ENCODE data around the gene NDUFA13. TPM values are rescaled to one million over a fixed set of nuclear protein-coding genes. Genes with fewer than 3 reads are reported as not detected.

The NDUFA13 gene
- total RNA-seq, 1 experiment from 2014 or later: 203 TPM

- TF ChIP-seq, protein P1, sequence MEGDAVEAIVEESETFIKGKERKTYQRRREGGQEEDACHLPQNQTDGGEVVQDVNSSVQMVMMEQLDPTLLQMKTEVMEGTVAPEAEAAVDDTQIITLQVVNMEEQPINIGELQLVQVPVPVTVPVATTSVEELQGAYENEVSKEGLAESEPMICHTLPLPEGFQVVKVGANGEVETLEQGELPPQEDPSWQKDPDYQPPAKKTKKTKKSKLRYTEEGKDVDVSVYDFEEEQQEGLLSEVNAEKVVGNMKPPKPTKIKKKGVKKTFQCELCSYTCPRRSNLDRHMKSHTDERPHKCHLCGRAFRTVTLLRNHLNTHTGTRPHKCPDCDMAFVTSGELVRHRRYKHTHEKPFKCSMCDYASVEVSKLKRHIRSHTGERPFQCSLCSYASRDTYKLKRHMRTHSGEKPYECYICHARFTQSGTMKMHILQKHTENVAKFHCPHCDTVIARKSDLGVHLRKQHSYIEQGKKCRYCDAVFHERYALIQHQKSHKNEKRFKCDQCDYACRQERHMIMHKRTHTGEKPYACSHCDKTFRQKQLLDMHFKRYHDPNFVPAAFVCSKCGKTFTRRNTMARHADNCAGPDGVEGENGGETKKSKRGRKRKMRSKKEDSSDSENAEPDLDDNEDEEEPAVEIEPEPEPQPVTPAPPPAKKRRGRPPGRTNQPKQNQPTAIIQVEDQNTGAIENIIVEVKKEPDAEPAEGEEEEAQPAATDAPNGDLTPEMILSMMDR (conservative IDR thresholded peaks at IDR 0.05): no peak
- no peak for TF ChIP-seq EZH2 (IDR thresholded peaks at IDR 0.05; ENCODE audit: low read depth)
- no peak overlapping the region for H3K4me2 ChIP-seq
- POLR2A ChIA-PET (ENCODE audit: unreplicated experiment): no interaction called here
- BruUV-seq (replicated peaks): no TSS peak
- H3K9me2 ChIP-seq (ENCODE audit: insufficient read depth): no peaks in the 10 kb centered on the region
- H3K4me1 ChIP-seq (replicated peaks; ENCODE audit: insufficient read depth): peaks cover 10% of the 10 kb centered on the region
- no peaks in the 10 kb centered on the region for H3K27me3 ChIP-seq (ENCODE audit: insufficient read depth, low read depth)
- H3K79me2 ChIP-seq (ENCODE audit: low read depth): no peaks in the 10 kb centered on the region
- H3K4me3 ChIP-seq: no peak overlapping the region
- no peak for DNase-seq
- H3K9me3 ChIP-seq (ENCODE audit: insufficient read depth, low read depth): no peaks in the 10 kb centered on the region
- no peaks in the 10 kb centered on the region for H4K20me1 ChIP-seq (ENCODE audit: insufficient read depth)
- intact Hi-C loops (cut with micrococcal nuclease; ENCODE audit: unreplicated experiment): no loop called here
- peaks cover 11% of the 10 kb centered on the region for H3F3A ChIP-seq (ENCODE audit: insufficient read depth, low read depth)
- no peaks in the 10 kb centered on the region for H3K36me3 ChIP-seq (ENCODE audit: low read depth)
- no peak overlapping the region for H2AFZ ChIP-seq
- CTCF ChIA-PET: no interaction called here
- H3K27ac ChIP-seq: no peak overlapping the region
These were observed 50.3 kb downstream of the NDUFA13 start for GRCh38 chr19:19566306-19566705.

- no peak overlapping the region for H3K4me2 ChIP-seq
- H3K4me3 ChIP-seq: no peak overlapping the region
- CTCF ChIA-PET: no interaction called here
- no peak overlapping the region for H2AFZ ChIP-seq
- no peaks in the 10 kb centered on the region for H4K20me1 ChIP-seq (ENCODE audit: insufficient read depth)
- no peak for TF ChIP-seq EZH2 (IDR thresholded peaks at IDR 0.05; ENCODE audit: low read depth)
- TF ChIP-seq, protein P1 (conservative IDR thresholded peaks at IDR 0.05): no peak
- no peaks in the 10 kb centered on the region for H3K9me2 ChIP-seq (ENCODE audit: insufficient read depth)
- no peaks in the 10 kb centered on the region for H3K27me3 ChIP-seq (ENCODE audit: insufficient read depth, low read depth)
- peaks cover 11% of the 10 kb centered on the region for H3F3A ChIP-seq (ENCODE audit: insufficient read depth, low read depth)
- H3K27ac ChIP-seq: no peak overlapping the region
- no peaks in the 10 kb centered on the region for H3K9me3 ChIP-seq (ENCODE audit: insufficient read depth, low read depth)
- intact Hi-C loops (cut with micrococcal nuclease; ENCODE audit: unreplicated experiment): no loop called here
- H3K4me1 ChIP-seq (replicated peaks; ENCODE audit: insufficient read depth): peaks cover 10% of the 10 kb centered on the region
- DNase-seq: no peak
- BruUV-seq (replicated peaks): no TSS peak
- POLR2A ChIA-PET (ENCODE audit: unreplicated experiment): no interaction called here
- H3K36me3 ChIP-seq (ENCODE audit: low read depth): no peaks in the 10 kb centered on the region
- no peaks in the 10 kb centered on the region for H3K79me2 ChIP-seq (ENCODE audit: low read depth)
These were observed 51.4 kb downstream of the NDUFA13 start for GRCh38 chr19:19567391-19567790.

DNA sequence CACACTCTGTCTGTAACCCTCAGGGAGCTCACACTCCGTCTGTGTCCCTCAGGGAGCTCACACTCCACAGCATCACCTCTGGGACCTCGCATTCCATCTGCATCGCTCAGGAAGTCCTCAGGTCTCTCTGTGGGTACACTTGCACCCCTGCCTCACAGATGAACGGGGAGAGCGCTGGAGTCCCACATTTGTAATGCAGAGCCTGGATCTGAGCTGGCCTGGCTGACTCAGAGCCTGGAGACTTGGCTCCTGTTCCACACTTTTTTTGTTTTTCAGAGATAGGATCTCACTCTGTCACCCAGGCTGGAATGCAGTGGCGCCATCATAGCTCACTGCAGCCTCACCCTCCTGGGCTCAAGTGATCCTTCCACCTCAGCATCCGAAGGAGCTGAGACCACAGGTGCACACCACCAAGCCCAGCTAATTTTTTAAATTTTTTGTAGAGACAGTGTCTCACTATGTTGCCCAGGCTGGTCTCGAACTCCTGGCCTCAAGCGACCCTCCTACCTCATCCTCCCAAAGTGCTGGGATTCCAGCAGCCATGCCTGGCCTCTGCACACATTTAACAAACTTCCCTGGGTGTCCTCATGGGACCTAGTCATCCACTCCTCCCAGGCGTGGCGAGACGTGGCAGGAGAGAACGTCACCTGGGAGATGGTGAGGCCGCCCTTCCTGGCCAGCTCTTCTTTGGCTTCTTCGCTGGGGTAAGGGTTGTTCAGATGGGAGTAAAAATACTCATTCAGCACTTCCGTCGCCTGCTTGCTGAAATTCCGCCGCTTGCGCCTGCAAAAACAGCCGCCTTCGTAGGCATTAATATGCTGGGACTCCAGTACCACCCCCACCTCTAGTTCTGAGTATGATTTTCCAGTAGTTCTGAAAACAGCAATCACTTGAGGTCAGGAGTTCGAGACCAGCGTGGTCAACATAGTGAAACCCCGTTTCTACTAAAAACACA lies 53.1 kb downstream of the NDUFA13 start:
- Histone ChIP-seq H3K4me3 (no peak overlapping the region), H3F3A (ENCODE audit: insufficient read depth, low read depth) (peaks cover 11% of the 10 kb centered on the region), H3K27me3 (ENCODE audit: insufficient read depth, low read depth) (no peaks in the 10 kb centered on the region), H3K79me2 (ENCODE audit: low read depth) (no peaks in the 10 kb centered on the region), H3K9me3 (ENCODE audit: insufficient read depth, low read depth) (no peaks in the 10 kb centered on the region), H3K27ac (no peak overlapping the region), H4K20me1 (ENCODE audit: insufficient read depth) (no peaks in the 10 kb centered on the region), H3K4me2 (no peak overlapping the region), H3K9me2 (ENCODE audit: insufficient read depth) (no peaks in the 10 kb centered on the region), H3K36me3 (ENCODE audit: low read depth) (no peaks in the 10 kb centered on the region), H3K4me1 (replicated peaks; ENCODE audit: insufficient read depth) (peaks cover 10% of the 10 kb centered on the region), H2AFZ (no peak overlapping the region)
- intact Hi-C loops (cut with micrococcal nuclease; ENCODE audit: unreplicated experiment): no loop called here
- CTCF ChIA-PET: interaction anchor here (0.6 to 1.1 kb wide), 3 partner anchors 13 to 471 kb away, joined by 3 read pairs; partner anchors contain the start of gene GMIP
- peak; percentile 64 to 71 for DNase-seq
- BruUV-seq (replicated peaks): no TSS peak
- POLR2A ChIA-PET (ENCODE audit: unreplicated experiment): interaction anchor here (0.6 to 1.1 kb wide), 3 partner anchors 36 to 60 kb away, joined by 3 to 5 read pairs (median 4); no protein-coding TSS in a partner anchor
- TF ChIP-seq, protein P1 (conservative IDR thresholded peaks at IDR 0.05): no peak
- no peak for TF ChIP-seq EZH2 (IDR thresholded peaks at IDR 0.05; ENCODE audit: low read depth)
